Colonic mucosa (tissue), 4 donors: ENCODE data around the gene PPIL4. TPM values are rescaled to one million over a fixed set of nuclear protein-coding genes. Genes with fewer than 3 reads are reported as not detected.

Experiments
- DNase-seq: peaks from one replicate; pipeline ENCODE4 v3.0.0-alpha.2; 2020
- H3K27ac ChIP-seq: fragments of 200-600 bp; one replicate; pipeline ENCODE4 v1.8.0; 2021
- H3K27me3 ChIP-seq: fragments of 200-600 bp; one replicate; pipeline ENCODE4 v1.8.0; 2021
- H3K36me3 ChIP-seq: fragments of 200-600 bp; one replicate; pipeline ENCODE4 v1.8.0; 2021
- H3K4me1 ChIP-seq: fragments of 200-600 bp; one replicate; pipeline ENCODE4 v1.8.0; 2021; ENCODE audit warnings: mild to moderate bottlenecking
- H3K4me3 ChIP-seq: fragments of 200-600 bp; one replicate; pipeline ENCODE4 v1.8.0; 2021
- H3K9ac ChIP-seq, 2 donors: one replicate each; pipeline ENCODE4 v1.7.0; 2013; ENCODE audit warnings: control low read depth in 2 of 2, low read depth in 2 of 2, low read length in 2 of 2
- H3K9me3 ChIP-seq: fragments of 200-600 bp; one replicate; pipeline ENCODE4 v1.8.0; 2021
- intact Hi-C: fragments of 100-400 bp; cut with DNase I; formaldehyde crosslinking; loops from one replicate; pipeline ENCODE4 v1.14.1; 2022
- total RNA-seq, 2 donors: library from RNA; stranded (reverse); fragmentation: NEBNext Ultra II Directional in 1 of 2; extraction: Animal tissue kit (Norgen Biotek cat#: 25700) in 1 of 2; gene quantifications; one replicate each; pipeline ENCODE4 v1.2.1, GENCODE V29; 2021
- TF ChIP-seq, protein P1 (sequence below): fragments of 200-600 bp; IDR thresholded peaks from one replicate; pipeline ENCODE4 v1.8.0; 2022; ENCODE audit warnings: antibody characterized with exemption, mild to moderate bottlenecking
- donor health status: healthy.
- donor health status: DM: no; HTN: no; CAD: no.
- donor health status: DM: no; HTN: no; CAD: no.

PPIL4 gene
- total RNA-seq, 2 donors from 2014 or later: 16.0 to 26.8 TPM

DNA sequence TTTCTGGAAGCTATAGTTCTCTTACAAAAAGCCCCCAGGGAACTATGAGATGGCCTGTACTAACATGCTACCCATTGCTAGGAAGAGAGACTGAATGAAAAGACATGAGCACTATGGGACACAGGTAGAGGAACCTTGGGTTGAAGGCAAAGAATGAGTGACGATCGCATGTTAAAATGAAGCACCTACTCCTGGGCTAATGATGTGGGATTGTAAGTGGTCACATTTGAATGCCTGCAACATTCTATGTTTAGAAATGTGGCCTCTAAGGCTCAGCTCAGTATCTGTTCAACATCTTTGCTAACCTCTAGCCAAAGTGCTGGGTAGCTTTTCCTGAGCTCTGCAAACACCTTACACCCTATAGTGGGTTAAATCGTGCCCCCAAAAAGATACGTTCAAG is 55.9 kb downstream of the PPIL4 start:
- intact Hi-C loops: no loop called here
- Histone ChIP-seq H3K9me3 (no peaks in the 10 kb centered on the region), H3K4me1 (peaks cover 7% of the 10 kb centered on the region), H3K36me3 (no peaks in the 10 kb centered on the region), H3K4me3 (no peak overlapping the region), H3K27me3 (no peaks in the 10 kb centered on the region), H3K9ac (no peak overlapping the region), H3K27ac (no peak overlapping the region)
- no peak for DNase-seq
- TF ChIP-seq, protein P1, sequence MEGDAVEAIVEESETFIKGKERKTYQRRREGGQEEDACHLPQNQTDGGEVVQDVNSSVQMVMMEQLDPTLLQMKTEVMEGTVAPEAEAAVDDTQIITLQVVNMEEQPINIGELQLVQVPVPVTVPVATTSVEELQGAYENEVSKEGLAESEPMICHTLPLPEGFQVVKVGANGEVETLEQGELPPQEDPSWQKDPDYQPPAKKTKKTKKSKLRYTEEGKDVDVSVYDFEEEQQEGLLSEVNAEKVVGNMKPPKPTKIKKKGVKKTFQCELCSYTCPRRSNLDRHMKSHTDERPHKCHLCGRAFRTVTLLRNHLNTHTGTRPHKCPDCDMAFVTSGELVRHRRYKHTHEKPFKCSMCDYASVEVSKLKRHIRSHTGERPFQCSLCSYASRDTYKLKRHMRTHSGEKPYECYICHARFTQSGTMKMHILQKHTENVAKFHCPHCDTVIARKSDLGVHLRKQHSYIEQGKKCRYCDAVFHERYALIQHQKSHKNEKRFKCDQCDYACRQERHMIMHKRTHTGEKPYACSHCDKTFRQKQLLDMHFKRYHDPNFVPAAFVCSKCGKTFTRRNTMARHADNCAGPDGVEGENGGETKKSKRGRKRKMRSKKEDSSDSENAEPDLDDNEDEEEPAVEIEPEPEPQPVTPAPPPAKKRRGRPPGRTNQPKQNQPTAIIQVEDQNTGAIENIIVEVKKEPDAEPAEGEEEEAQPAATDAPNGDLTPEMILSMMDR: no peak

- no peak overlapping the region for H3K4me3 ChIP-seq
- intact Hi-C loops: no loop called here
- H3K9ac ChIP-seq: no peak overlapping the region
- peak; percentile 16 for DNase-seq
- no peaks in the 10 kb centered on the region for H3K36me3 ChIP-seq
- TF ChIP-seq, protein P1: no peak
- H3K4me1 ChIP-seq: peaks cover 14% of the 10 kb centered on the region
- no peaks in the 10 kb centered on the region for H3K27me3 ChIP-seq
- no peaks in the 10 kb centered on the region for H3K9me3 ChIP-seq
- H3K27ac ChIP-seq: no peak overlapping the region
These were observed 57.0 kb downstream of the PPIL4 start for GRCh38 chr6:149488815-149489214.

DNA sequence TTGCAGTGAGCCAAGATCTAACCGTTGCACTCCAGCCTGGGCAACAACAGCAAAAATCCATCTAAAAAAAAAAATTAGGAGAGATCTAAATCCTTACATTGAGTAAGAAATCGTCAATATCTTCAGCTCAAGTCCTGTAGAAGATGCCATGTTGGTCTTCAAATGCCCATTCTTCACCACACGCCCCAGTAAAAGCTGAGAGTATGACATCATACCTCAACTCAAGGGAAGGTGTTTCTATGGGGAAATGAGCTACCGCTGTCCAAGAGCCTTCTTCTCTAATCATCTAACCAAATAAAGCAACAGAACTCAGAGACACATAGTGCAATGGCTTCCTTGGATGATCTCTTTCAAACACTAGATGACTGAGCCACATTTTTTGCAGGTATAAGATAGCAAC is 58.5 kb downstream of the PPIL4 start:
- Histone ChIP-seq H3K9me3 (no peaks in the 10 kb centered on the region), H3K27ac (no peak overlapping the region), H3K27me3 (no peaks in the 10 kb centered on the region), H3K9ac (no peak overlapping the region), H3K4me1 (peaks cover 7% of the 10 kb centered on the region), H3K4me3 (no peak overlapping the region), H3K36me3 (no peaks in the 10 kb centered on the region)
- DNase-seq: no peak
- intact Hi-C loops: no loop called here
- TF ChIP-seq, protein P1: no peak

GRCh38 chr6:149484733-149485700 is 60.8 kb downstream of the PPIL4 start, which contains the start of gene ZC3H12D:
Gene ZC3H12D (minus strand): TSS chr6:149485014. CDS start chr6:149474543, 10,471 bp downstream.
- H3K36me3 ChIP-seq: no peaks in the 10 kb centered on the region
- DNase-seq: peak; percentile 87
- TF ChIP-seq, protein P1: no peak
- H3K27me3 ChIP-seq: no peaks in the 10 kb centered on the region
- H3K4me1 ChIP-seq: peaks cover 7% of the 10 kb centered on the region
- peak within 1 kb of the TSS; percentile 86 for H3K27ac ChIP-seq
- peak within 1 kb of the TSS; percentile 52 to 71 for H3K9ac ChIP-seq
- H3K9me3 ChIP-seq: no peaks in the 10 kb centered on the region
- intact Hi-C loops: no loop called here
- peak within 1 kb of the TSS; percentile 25 for H3K4me3 ChIP-seq

DNA sequence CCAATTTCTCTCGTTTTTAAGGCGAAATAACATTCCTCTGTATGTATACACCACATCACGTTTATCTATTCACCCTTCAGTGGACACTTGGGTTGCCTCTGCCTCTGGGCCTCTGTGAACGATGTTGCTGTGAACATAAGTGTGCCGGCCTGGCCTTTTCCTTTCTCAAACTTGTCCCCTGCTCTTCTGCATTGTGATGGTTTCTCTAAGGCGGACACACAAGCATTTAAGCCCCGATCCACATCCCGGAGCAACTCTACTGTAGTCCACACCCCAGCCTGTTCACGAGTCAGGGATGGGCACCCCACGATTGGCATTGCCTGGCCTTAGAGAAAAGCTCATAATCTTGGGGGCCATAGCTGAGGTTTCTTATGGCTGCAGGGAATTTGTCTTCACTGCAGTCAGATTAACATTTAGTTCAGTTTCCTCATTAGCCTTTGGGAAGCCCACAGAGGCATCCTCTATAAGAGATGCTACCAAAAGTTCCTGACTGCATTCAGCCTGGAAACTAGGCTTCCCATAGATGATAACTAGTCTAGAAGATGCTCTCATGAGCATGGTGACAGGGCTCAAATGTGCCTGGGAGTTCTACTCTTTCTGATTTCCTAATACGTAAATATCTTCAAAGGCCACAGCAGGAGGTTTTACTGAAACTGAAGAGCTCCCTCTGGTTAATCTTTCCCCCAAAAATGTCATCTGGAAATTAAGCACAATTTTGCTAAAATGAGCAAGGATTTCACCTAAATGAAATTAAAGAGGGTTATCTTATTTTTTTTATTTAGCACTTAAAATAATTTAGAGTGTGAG is 61.8 kb downstream of the PPIL4 start:
- TF ChIP-seq, protein P1: no peak
- Histone ChIP-seq H3K27ac (peak overlapping the region; percentile 86), H3K4me3 (peak overlapping the region; percentile 25), H3K9me3 (no peaks in the 10 kb centered on the region), H3K27me3 (no peaks in the 10 kb centered on the region), H3K4me1 (peaks cover 7% of the 10 kb centered on the region), H3K9ac (peak overlapping the region; percentile 52 to 71), H3K36me3 (no peaks in the 10 kb centered on the region)
- intact Hi-C loops: no loop called here
- no peak for DNase-seq
